Hippocampal formation (tissue), 2 donors: Measurements from ENCODE around the gene ZDHHC8.

Source experiments
- DNase-seq, 2 donors: peaks; one replicate each; lab custom pipeline; 2025; lab: John Stamatoyannopoulos, UW

The ZDHHC8 gene

DNA sequence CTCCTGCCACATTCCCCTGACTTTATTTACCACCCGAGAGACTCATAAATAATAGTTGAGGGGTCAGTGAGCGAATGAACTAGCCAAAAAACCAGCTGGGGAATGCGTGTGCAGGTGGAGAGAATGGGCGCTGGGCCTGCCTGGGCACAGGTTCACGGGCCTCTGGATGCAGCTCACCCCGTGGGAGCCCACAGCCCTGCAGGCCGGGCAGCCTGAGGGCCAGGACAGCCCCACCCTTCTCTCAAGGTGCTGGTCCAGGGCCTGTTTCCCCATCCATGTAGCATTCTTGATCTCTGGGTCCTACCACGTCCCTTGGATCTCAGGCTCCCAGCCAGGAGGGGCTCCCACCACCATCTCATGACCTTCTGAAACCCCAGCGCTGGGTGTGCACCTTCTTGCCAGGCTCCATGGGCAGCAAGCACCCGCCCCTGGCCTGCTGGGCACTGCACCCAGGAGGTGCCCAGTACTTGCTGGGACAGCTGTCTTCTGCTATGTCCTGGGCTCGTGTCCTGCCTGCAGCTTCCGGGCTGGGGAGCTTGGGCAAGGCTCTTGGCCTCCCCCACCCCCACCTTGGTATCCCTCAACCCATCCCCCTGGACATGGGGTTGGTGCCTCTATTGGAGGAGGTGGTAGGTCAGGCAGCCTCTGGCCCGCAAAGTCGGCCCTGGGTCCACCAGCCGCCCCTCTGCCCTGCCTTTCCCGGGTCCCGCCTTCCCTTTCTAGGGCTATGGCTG is 62.3 kb downstream of the ZDHHC8 start:
- no peak for DNase-seq

DNA sequence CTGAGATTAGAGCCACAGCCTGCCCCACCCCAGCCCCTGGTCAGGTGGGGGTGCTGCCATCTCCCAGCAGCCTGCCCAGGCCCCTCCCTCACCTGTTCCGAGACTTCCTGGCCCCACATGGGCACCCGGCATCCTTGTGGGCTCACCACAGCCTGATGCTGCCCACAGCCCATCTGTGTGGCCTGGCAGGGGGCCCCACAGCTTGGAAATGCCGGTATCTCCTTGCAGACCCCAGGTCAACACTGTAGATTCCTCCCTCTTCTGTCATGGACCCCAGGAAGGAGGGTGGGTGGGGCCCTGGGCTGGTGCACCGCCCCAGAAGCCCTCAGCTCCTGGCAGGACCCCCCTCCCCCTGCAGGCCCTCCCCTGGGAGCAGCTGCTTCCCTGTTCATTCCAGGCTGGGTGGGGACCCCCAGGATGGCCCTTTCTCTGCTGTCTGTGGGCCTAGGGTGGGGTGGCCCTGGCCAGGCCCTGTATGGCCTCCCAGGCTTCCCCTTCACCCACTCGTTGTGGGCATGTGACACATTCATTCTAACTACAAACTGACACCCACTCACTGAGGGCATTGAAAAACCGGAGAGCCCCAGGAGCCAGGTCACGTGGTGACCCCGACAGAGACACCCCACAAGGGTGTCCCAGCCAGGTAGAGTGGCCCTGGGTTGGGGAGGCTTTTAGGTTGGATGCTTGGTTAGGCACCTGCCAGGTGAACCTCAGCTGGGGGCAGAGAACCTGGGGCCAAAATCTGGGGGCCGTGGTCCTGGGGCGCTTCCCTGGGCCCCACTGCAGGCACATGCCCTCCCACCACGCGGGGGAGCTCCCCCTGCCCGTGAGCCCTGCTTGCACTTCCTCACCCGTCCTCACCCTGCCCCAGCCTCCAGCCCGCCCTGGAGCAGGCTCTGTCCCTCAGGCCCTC is 63.3 kb downstream of the ZDHHC8 start:
- no peak for DNase-seq

DNA sequence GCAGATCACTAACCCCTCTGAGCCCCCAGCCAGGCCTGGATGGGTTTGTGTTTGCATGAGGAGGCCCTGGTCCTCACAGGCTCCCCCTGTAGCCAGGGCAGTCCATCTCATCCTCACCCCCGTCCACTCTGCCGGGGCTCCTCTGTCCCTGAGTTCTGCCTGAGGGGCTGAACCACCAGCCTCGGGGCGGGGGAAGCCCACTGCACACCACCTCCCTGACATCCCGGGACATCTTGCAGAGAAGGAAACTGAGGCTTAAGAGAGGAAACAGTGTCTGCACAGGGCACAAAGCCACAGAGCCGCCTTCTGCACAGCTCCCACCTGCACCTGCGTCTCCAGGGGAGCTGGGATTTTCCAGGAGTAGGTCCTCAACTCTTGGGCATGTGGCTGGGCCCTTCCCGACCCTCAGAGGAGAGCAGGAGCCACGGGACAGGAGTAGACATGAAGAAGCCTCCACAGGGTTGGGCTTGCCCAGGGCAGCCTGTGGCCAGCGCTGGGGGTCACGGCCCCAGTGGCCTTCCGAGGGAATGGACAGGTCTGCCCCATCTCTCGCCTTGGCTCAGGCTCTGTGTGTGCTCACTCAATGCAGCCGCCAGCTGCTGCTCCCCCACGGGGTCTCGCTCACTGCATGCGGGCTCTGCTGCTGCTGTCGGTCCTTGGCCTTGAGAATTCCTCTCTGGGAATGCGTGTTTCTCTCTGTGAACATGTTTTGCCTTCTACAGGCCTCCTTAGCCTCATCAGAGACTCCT is 64.7 kb downstream of the ZDHHC8 start:
- no peak for DNase-seq
